AG10803 (cell line): ENCODE data around the gene VAC14.

ENCODE experiments used
- DNase-seq: peaks from one replicate; pipeline ENCODE4 v3.0.0; 2010; ENCODE audit warnings: low read depth
- H3K4me3 ChIP-seq: 2 replicates; pipeline ENCODE4 v1.5.1; 2011; ENCODE audit warnings: mild to moderate bottlenecking, low read length, control low read depth
- CTCF ChIP-seq: conservative IDR thresholded peaks from 2 replicates; pipeline ENCODE4 v1.5.1; 2011; ENCODE audit warnings: mild to moderate bottlenecking, low read length, control low read depth, inconsistent platforms

The VAC14 gene

GRCh38 chr16:70741783-70742125 is 59.2 kb downstream of the VAC14 start:
- no peak for DNase-seq
- no peak overlapping the region for H3K4me3 ChIP-seq
- no peak for TF ChIP-seq CTCF

- no peak for TF ChIP-seq CTCF
- no peak overlapping the region for H3K4me3 ChIP-seq
- peak; percentile 96 for DNase-seq
These were observed 59.8 kb downstream of the VAC14 start for GRCh38 chr16:70740914-70741782.

GRCh38 chr16:70740174-70740913 is 60.6 kb downstream of the VAC14 start:
- no peak for TF ChIP-seq CTCF
- H3K4me3 ChIP-seq: no peak overlapping the region
- DNase-seq: no peak

GRCh38 chr16:70739389-70739788 is 61.6 kb downstream of the VAC14 start:
- no peak for TF ChIP-seq CTCF
- DNase-seq: no peak
- H3K4me3 ChIP-seq: no peak overlapping the region

GRCh38 chr16:70738083-70738977 is 62.6 kb downstream of the VAC14 start:
- TF ChIP-seq CTCF: peak; percentile 83
- peak overlapping the region; percentile 42 for H3K4me3 ChIP-seq
- peak; percentile 92 for DNase-seq

- DNase-seq: peak; percentile 99
- peak overlapping the region; percentile 42 for H3K4me3 ChIP-seq
- TF ChIP-seq CTCF: no peak
These were observed 63.4 kb downstream of the VAC14 start for GRCh38 chr16:70737377-70738082.
